Left ventricle myocardium inferior (tissue), 1 donor: ENCODE data around the gene NME9. TPM values are rescaled to one million over a fixed set of nuclear protein-coding genes. Genes with fewer than 3 reads are reported as not detected.

Experiments used
- DNase-seq: peaks from one replicate; pipeline ENCODE4 v3.0.0-alpha.2; 2020
- H3K27ac ChIP-seq: fragments of 200-600 bp; replicated peaks from 2 replicates; pipeline ENCODE4 v1.8.0; 2021
- H3K27me3 ChIP-seq: fragments of 200-600 bp; 2 replicates; pipeline ENCODE4 v1.8.0; 2021; ENCODE audit warnings: low read depth
- H3K36me3 ChIP-seq: fragments of 200-600 bp; 2 replicates; pipeline ENCODE4 v1.8.0; 2021
- H3K4me1 ChIP-seq: fragments of 200-600 bp; 2 replicates; pipeline ENCODE4 v1.8.0; 2021
- H3K4me3 ChIP-seq: fragments of 200-600 bp; 2 replicates; pipeline ENCODE4 v1.8.0; 2021; ENCODE audit warnings: mild to moderate bottlenecking, moderate library complexity
- H3K9me3 ChIP-seq: fragments of 200-600 bp; replicated peaks from 2 replicates; pipeline ENCODE4 v1.8.0; 2021
- CTCF ChIP-seq: fragments of 200-600 bp; IDR thresholded peaks from 2 replicates; pipeline ENCODE4 v1.8.0; 2021; ENCODE audit warnings: antibody characterized with exemption, mild to moderate bottlenecking, borderline replicate concordance
- intact Hi-C: fragments of 100-400 bp; cut with micrococcal nuclease; formaldehyde crosslinking; loops from one replicate; pipeline ENCODE4 v1.11.0; 2022
- total RNA-seq: library from RNA; stranded (reverse); fragmentation: NEBNext Ultra II Directional; extraction: Animal tissue kit (Norgen Biotek cat#: 25700); gene quantifications from one replicate; pipeline ENCODE4 v1.2.1, GENCODE V29; 2021
- donor health status: DM: no; HTN: yes; CAD: no; lungs with severe emphysema.

The NME9 gene
- total RNA-seq, 1 donor from 2014 or later = not detected

GRCh38 chr3:138289701-138290100 is 40.0 kb downstream of the NME9 start:
- DNase-seq = no peak
- Histone ChIP-seq H3K4me3 (no peak overlapping the region), H3K27ac (no peak overlapping the region), H3K36me3 (peaks cover 100% of the 10 kb centered on the region), H3K27me3 (no peaks in the 10 kb centered on the region), H3K9me3 (no peaks in the 10 kb centered on the region), H3K4me1 (no peaks in the 10 kb centered on the region)
- intact Hi-C loops = no loop called here
- TF ChIP-seq CTCF = no peak

GRCh38 chr3:138289260-138289659 is 40.4 kb downstream of the NME9 start:
- intact Hi-C loops = no loop called here
- Histone ChIP-seq H3K9me3 (no peaks in the 10 kb centered on the region), H3K27ac (no peak overlapping the region), H3K4me3 (no peak overlapping the region), H3K4me1 (no peaks in the 10 kb centered on the region), H3K36me3 (peaks cover 100% of the 10 kb centered on the region), H3K27me3 (no peaks in the 10 kb centered on the region)
- DNase-seq = no peak
- TF ChIP-seq CTCF = no peak

GRCh38 chr3:138284957-138285477 is 44.6 kb downstream of the NME9 start:
- intact Hi-C loops = no loop called here
- Histone ChIP-seq H3K27me3 (no peaks in the 10 kb centered on the region), H3K9me3 (no peaks in the 10 kb centered on the region), H3K36me3 (peaks cover 76% of the 10 kb centered on the region), H3K4me3 (no peak overlapping the region), H3K27ac (no peak overlapping the region), H3K4me1 (no peaks in the 10 kb centered on the region)
- no peak for DNase-seq
- TF ChIP-seq CTCF = no peak

- Histone ChIP-seq H3K4me1 (no peaks in the 10 kb centered on the region), H3K9me3 (no peaks in the 10 kb centered on the region), H3K4me3 (no peak overlapping the region), H3K27ac (no peak overlapping the region), H3K27me3 (no peaks in the 10 kb centered on the region), H3K36me3 (peaks cover 66% of the 10 kb centered on the region)
- DNase-seq = no peak
- TF ChIP-seq CTCF = no peak
- intact Hi-C loops = no loop called here
Measured at GRCh38 chr3:138284079-138284478, 45.6 kb downstream of the NME9 start.

- H3K4me3 ChIP-seq = no peak overlapping the region
- TF ChIP-seq CTCF = no peak
- H3K9me3 ChIP-seq = no peaks in the 10 kb centered on the region
- H3K36me3 ChIP-seq = peaks cover 54% of the 10 kb centered on the region
- H3K27me3 ChIP-seq = no peaks in the 10 kb centered on the region
- DNase-seq = no peak
- H3K4me1 ChIP-seq = no peaks in the 10 kb centered on the region
- intact Hi-C loops = no loop called here
- H3K27ac ChIP-seq = no peak overlapping the region
Measured at GRCh38 chr3:138282836-138283235, 46.8 kb downstream of the NME9 start.

- intact Hi-C loops = no loop called here
- Histone ChIP-seq H3K27me3 (no peaks in the 10 kb centered on the region), H3K4me3 (no peak overlapping the region), H3K36me3 (peaks cover 54% of the 10 kb centered on the region), H3K9me3 (no peaks in the 10 kb centered on the region), H3K27ac (no peak overlapping the region), H3K4me1 (no peaks in the 10 kb centered on the region)
- TF ChIP-seq CTCF = no peak
- DNase-seq = no peak
Measured at GRCh38 chr3:138281561-138281960, 48.1 kb downstream of the NME9 start.
